Neutrophil (primary cell): ENCODE measurements around the gene PAXX.

Experiments used
- H3K27ac ChIP-seq: fragments of 200-600 bp; sonication (generic); 2 replicates; pipeline ENCODE4 v1.5.1; 2016; ENCODE audit warnings: mild to moderate bottlenecking, moderate library complexity
- H3K27me3 ChIP-seq: fragments of 200-600 bp; sonication (generic); 2 replicates; pipeline ENCODE4 v1.6.0; 2016; ENCODE audit warnings: mild to moderate bottlenecking
- H3K36me3 ChIP-seq: fragments of 200-600 bp; sonication (generic); 2 replicates; pipeline ENCODE4 v1.5.1; 2017
- H3K4me1 ChIP-seq, 2 experiments: fragments of 200-600 bp in 1 of 2; sonication (generic) in 1 of 2; 1 replicate in 1 of 2; 2 replicates in 1 of 2; pipeline versions ENCODE4 v1.5.1 to v1.6.1; 2013 to 2016; ENCODE audit warnings: low read depth in 1 of 2, low read length in 1 of 2, mild to moderate bottlenecking in 1 of 2, moderate library complexity in 1 of 2; ENCODE audit not compliant: control insufficient read depth in 1 of 2, insufficient read depth in 1 of 2
- H3K4me3 ChIP-seq, 2 experiments: fragments of 200-600 bp in 1 of 2; sonication (generic) in 1 of 2; 1 replicate in 1 of 2; 2 replicates in 1 of 2; pipeline ENCODE4 v1.5.1; 2013 to 2016; ENCODE audit warnings: low read depth in 1 of 2, low read length in 1 of 2, mild to moderate bottlenecking in 1 of 2, moderate library complexity in 1 of 2
- H3K9me3 ChIP-seq: fragments of 200-600 bp; sonication (generic); 2 replicates; pipeline ENCODE4 v1.5.1; 2016
- TF ChIP-seq, protein P1 (sequence below): fragments of 200-600 bp; sonication (generic); IDR thresholded peaks from 2 replicates; pipeline ENCODE4 v1.5.1; 2016; ENCODE audit warnings: antibody characterized with exemption

PAXX gene

DNA sequence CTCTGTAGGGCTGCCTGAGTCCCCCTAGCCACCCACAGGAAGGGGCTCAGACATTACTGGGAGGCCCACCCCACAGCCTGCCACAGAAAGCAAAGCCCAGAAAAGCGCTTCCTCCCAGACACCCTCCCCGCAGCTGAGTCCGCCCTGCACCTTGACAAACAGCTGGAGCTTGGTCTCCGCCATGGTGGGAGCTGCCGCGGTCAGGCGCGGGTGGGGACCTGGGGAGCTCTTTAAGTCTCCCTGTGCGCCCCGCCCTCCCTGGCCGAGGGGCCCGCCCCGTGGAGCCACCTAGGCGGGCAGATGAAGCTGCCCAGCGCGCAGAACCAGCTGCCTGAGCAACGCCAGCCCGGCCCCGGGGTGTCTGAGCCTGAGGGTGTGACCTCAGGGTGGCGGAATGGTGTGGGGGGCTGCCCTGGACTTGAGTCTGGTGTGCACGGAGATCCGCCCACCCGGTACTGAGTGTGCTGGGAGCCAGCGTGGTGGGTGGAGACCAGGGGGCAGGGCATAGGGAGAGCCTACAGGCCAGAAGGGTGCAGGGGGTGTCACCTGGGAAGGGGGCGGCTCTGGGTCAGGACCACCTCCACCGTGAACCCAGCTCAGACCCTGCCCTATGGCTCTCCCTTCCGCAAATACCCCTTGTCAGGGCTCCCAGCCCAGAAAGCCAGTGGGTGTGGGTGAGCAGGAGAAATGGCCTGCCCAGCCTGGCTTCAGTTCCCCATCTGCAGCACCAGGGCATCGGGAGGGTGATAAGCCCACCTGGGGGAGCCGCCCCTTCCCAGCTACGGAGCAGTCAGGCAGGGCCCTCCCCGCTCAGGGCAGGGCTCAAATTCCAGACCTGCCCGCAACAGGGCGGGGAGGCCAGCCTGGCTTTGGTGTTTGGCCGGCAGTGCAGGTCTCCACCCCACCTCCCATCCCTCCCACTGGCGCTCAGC, 4.4 kb downstream of the PAXX start, which contains the start of gene CLIC3:
TSS of gene CLIC3 (minus strand) at position 208 of the 932 bp plus-strand sequence. CDS start at position 183, 25 bp downstream.
- Histone ChIP-seq H3K4me3 (peak within 1 kb of the TSS in 1 of 2 experiments; percentile 26), H3K36me3 (no peaks in the 10 kb centered on the region), H3K9me3 (no peaks in the 10 kb centered on the region), H3K4me1 (peaks cover 57 to 95% of the 10 kb centered on the region in 2 experiments), H3K27ac (no peak within 1 kb of the TSS), H3K27me3 (peaks cover 46% of the 10 kb centered on the region)
- TF ChIP-seq, protein P1, sequence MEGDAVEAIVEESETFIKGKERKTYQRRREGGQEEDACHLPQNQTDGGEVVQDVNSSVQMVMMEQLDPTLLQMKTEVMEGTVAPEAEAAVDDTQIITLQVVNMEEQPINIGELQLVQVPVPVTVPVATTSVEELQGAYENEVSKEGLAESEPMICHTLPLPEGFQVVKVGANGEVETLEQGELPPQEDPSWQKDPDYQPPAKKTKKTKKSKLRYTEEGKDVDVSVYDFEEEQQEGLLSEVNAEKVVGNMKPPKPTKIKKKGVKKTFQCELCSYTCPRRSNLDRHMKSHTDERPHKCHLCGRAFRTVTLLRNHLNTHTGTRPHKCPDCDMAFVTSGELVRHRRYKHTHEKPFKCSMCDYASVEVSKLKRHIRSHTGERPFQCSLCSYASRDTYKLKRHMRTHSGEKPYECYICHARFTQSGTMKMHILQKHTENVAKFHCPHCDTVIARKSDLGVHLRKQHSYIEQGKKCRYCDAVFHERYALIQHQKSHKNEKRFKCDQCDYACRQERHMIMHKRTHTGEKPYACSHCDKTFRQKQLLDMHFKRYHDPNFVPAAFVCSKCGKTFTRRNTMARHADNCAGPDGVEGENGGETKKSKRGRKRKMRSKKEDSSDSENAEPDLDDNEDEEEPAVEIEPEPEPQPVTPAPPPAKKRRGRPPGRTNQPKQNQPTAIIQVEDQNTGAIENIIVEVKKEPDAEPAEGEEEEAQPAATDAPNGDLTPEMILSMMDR: no peak

DNA sequence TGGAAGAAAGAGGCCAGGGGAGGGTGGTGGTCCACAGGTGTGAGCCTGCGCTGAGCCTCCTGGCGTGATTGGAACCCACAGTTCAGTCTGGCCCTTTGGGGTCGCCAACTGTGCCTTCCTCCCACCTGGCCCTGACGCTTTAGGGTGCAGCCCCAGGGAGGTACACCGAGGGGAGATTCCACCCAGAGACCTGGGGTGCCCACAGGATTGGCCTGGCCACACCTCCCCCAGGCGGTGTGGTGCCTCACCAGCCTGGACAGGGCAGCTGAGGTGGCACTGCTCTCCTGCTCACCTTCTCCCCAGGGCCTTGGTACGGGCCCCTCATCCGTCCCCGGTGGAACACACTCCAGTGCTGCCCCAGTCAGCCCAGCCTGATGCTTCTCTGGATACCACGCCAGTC, 5.1 kb downstream of the PAXX start:
- Histone ChIP-seq H3K4me3 (no peak overlapping the region), H3K4me1 (peaks cover 61 to 96% of the 10 kb centered on the region in 2 experiments), H3K27me3 (peaks cover 46% of the 10 kb centered on the region), H3K27ac (no peak overlapping the region), H3K36me3 (no peaks in the 10 kb centered on the region), H3K9me3 (no peaks in the 10 kb centered on the region)
- TF ChIP-seq, protein P1: no peak

DNA sequence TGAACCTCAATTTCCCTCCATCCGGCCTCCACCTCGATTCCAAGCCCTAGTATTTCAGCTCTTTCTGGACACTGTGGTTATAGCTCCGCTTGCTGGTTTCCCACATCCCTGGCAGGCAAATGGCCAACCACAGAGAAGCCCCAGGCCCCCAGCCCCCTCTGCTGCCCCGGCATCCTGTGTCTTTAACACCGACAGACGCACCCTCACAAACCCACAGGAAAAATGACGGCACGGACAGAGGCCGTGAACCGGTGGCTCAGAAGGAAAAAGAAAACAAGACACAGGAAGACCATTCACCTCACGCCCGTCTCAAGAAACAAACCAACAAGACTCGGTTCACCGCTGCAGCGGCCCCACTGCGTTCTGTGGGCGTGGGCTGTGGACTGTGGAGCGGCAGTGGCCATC, 5.6 kb downstream of the PAXX start:
- Histone ChIP-seq H3K4me3 (no peak overlapping the region), H3K27ac (no peak overlapping the region), H3K27me3 (peaks cover 46% of the 10 kb centered on the region), H3K36me3 (no peaks in the 10 kb centered on the region), H3K9me3 (no peaks in the 10 kb centered on the region), H3K4me1 (peaks cover 57 to 95% of the 10 kb centered on the region in 2 experiments)
- TF ChIP-seq, protein P1: no peak

DNA sequence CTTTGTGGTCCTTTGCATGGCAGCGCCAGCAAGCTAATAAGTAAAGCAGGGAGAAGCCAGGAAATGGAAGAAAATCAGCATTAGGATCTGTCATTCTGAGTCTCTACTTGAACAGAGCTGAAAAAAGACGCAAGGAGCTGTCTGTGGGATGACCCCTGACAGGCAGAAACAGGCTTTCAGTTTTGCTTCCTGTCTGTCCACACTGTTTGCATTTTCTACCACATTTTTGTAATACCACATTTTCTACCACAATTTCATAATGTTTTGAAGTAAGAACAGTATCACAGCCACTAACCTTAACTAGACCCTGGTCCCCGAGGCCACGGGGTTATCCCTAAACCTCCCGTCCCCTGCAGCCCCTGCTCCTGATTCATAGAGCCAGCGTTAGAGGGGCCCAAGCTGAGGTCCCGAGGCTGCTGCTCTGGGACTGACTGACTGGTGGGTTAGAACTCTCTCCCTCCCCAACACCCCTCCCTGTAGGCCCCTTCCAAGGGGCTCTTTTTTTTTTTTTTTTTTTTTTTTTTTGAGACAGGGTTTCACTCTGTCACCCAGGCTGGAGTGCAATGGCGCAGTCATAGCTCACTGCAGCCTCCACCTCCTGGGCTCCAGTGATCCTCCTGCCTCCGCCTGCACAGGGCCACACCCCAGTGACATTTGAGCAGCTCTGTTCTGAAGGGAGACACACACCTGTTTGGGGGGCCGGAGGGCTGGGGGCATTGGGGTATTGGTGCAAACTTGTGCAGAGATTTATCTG, 8.1 kb downstream of the PAXX start:
- H3K27ac ChIP-seq: peak overlapping the region; percentile 81
- no peaks in the 10 kb centered on the region for H3K9me3 ChIP-seq
- peaks cover 49 to 70% of the 10 kb centered on the region in 2 experiments for H3K4me1 ChIP-seq
- TF ChIP-seq, protein P1: no peak
- no peaks in the 10 kb centered on the region for H3K36me3 ChIP-seq
- peaks cover 27% of the 10 kb centered on the region for H3K27me3 ChIP-seq
- H3K4me3 ChIP-seq: peak overlapping the region; percentile 3 to 23

DNA sequence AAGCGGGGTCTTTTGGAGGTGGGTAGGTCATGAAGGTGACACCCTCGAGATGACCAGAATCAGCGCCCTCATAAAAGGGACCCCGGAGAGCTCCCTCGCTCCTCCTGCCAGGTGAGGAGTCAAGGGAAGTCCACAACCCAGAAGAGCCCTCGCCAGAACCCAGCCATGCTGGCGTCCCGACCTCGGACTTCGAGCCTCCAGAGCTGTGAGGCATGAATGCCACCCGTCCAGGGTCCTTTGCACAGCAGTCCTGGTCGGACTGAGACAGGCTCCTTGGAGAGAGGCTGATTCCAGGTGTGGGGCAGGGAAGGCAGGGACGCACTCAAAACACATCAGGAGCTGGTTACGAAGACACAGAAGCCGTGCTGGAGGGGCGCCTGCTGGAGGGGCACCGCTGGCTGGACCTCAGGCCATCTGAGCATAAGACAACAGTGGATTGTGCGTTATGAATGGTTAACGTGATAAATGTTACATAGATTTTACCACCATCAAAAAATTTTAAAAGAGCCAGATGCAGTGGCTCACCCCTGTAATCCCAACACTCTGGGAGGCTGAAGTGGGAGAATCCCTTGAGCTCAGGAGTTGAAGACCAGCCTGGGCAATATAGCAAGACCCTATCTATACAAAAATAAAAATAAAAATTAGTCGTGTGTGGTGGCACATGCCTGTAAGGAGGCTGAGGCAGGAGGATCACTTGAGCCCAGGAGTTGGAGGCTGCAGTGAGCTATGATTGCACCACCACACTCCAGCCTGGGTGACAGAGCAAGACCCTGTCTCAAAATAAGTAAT, 9.8 kb downstream of the PAXX start:
- no peak overlapping the region for H3K27ac ChIP-seq
- TF ChIP-seq, protein P1: no peak
- no peaks in the 10 kb centered on the region for H3K9me3 ChIP-seq
- peaks cover 5% of the 10 kb centered on the region for H3K36me3 ChIP-seq
- no peak overlapping the region for H3K4me3 ChIP-seq
- peaks cover 39 to 53% of the 10 kb centered on the region in 2 experiments for H3K4me1 ChIP-seq
- peaks cover 10% of the 10 kb centered on the region for H3K27me3 ChIP-seq
